Measurements from ENCODE around the gene ANP32A. TPM values are rescaled to one million over a fixed set of nuclear protein-coding genes. Genes with fewer than 3 reads are reported as not detected.

ANP32A gene
- total RNA-seq, 2 experiments from 2014 or later, result 55.1 to 57.3 TPM

GRCh38 chr15:68816158-68816557 is 4.5 kb downstream of the ANP32A start:
- TF ChIP-seq, protein P1, sequence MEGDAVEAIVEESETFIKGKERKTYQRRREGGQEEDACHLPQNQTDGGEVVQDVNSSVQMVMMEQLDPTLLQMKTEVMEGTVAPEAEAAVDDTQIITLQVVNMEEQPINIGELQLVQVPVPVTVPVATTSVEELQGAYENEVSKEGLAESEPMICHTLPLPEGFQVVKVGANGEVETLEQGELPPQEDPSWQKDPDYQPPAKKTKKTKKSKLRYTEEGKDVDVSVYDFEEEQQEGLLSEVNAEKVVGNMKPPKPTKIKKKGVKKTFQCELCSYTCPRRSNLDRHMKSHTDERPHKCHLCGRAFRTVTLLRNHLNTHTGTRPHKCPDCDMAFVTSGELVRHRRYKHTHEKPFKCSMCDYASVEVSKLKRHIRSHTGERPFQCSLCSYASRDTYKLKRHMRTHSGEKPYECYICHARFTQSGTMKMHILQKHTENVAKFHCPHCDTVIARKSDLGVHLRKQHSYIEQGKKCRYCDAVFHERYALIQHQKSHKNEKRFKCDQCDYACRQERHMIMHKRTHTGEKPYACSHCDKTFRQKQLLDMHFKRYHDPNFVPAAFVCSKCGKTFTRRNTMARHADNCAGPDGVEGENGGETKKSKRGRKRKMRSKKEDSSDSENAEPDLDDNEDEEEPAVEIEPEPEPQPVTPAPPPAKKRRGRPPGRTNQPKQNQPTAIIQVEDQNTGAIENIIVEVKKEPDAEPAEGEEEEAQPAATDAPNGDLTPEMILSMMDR (IDR thresholded peaks at IDR 0.05), result no peak
- ChIA-PET CTCF (interaction anchor here (1.6 kb wide), 1 partner anchor 13 kb away, joined by 4 read pairs; no protein-coding TSS in a partner anchor), POLR2A (interaction anchor here (1.1 to 5.6 kb wide), 4 partner anchors 8 to 142 kb away, joined by 3 to 94 read pairs (median 8); no protein-coding TSS in a partner anchor)
- Mint-ChIP-seq H3K27ac (peak overlapping the region; percentile 98), H3K4me3 (peak overlapping the region; percentile 93), H3K9me3 (no peaks in the 10 kb centered on the region), H3K4me1 (ENCODE audit: low read depth) (peaks cover 59% of the 10 kb centered on the region), H3K27me3 (no peaks in the 10 kb centered on the region), H3K36me3 (ENCODE audit: low read depth) (peaks cover 55% of the 10 kb centered on the region)
- H3K4me1 ChIP-seq (ENCODE audit: insufficient read depth, low read length), result peaks cover 48% of the 10 kb centered on the region
- no peak for DNase-seq
- no peak overlapping the region for H3K4me3 ChIP-seq (ENCODE audit: low read length)
- no peaks in the 10 kb centered on the region for H3K9me3 ChIP-seq (ENCODE audit: control insufficient read depth in 1 of 2, insufficient read depth in 1 of 2, low read length in 2 of 2)
- H3K27me3 ChIP-seq (ENCODE audit: control insufficient read depth in 1 of 2, insufficient read depth in 2 of 2, low read length in 2 of 2), result no peaks in the 10 kb centered on the region
- intact Hi-C loops (cut with DNase I, micrococcal nuclease), result loop anchor here in 1 of 2 experiments (10.0 kb wide), 3 partner anchors 349 to 639 kb away; partner anchors contain the start of genes FEM1B, GLCE and RPLP1
- no peaks in the 10 kb centered on the region for H3K36me3 ChIP-seq (ENCODE audit: insufficient read depth, low read length)
- no peak for ATAC-seq (ENCODE audit: poor library complexity)
- peak overlapping the region; percentile 77 to 89 for H3K27ac ChIP-seq (ENCODE audit: low read depth in 1 of 2, low read length in 2 of 2)

GRCh38 chr15:68815598-68815997 is 5.1 kb downstream of the ANP32A start:
- H3K4me1 Mint-ChIP-seq (ENCODE audit: low read depth), result peaks cover 64% of the 10 kb centered on the region
- no peaks in the 10 kb centered on the region for H3K9me3 Mint-ChIP-seq
- intact Hi-C loops (cut with DNase I, micrococcal nuclease), result loop anchor here in 1 of 2 experiments (2.0 to 10.0 kb wide), 4 partner anchors 17 to 639 kb away; partner anchors contain the start of genes FEM1B, GLCE and RPLP1
- peaks cover 56% of the 10 kb centered on the region for H3K36me3 Mint-ChIP-seq (ENCODE audit: low read depth)
- H3K4me3 ChIP-seq (ENCODE audit: low read length), result no peak overlapping the region
- H3K27me3 ChIP-seq (ENCODE audit: control insufficient read depth in 1 of 2, insufficient read depth in 2 of 2, low read length in 2 of 2), result no peaks in the 10 kb centered on the region
- H3K4me1 ChIP-seq (ENCODE audit: insufficient read depth, low read length), result peaks cover 52% of the 10 kb centered on the region
- H3K27me3 Mint-ChIP-seq, result no peaks in the 10 kb centered on the region
- H3K27ac ChIP-seq (ENCODE audit: low read depth in 1 of 2, low read length in 2 of 2), result no peak overlapping the region
- POLR2A ChIA-PET, result interaction anchor here (1.5 to 5.6 kb wide), 2 partner anchors 13 to 21 kb away, joined by 6 to 94 read pairs; no protein-coding TSS in a partner anchor
- TF ChIP-seq, protein P1 (IDR thresholded peaks at IDR 0.05), result no peak
- ATAC-seq (ENCODE audit: poor library complexity) (no peak), DNase-seq (peak in 2 of 14 experiments; percentile 41 to 55)
- H3K27ac Mint-ChIP-seq, result peak overlapping the region; percentile 98
- H3K9me3 ChIP-seq (ENCODE audit: control insufficient read depth in 1 of 2, insufficient read depth in 1 of 2, low read length in 2 of 2), result no peaks in the 10 kb centered on the region
- no peaks in the 10 kb centered on the region for H3K36me3 ChIP-seq (ENCODE audit: insufficient read depth, low read length)
- CTCF ChIA-PET, result interaction anchor here (1.2 kb wide), 1 partner anchor 13 kb away, joined by 4 read pairs; no protein-coding TSS in a partner anchor
- H3K4me3 Mint-ChIP-seq, result peak overlapping the region; percentile 93

DNA sequence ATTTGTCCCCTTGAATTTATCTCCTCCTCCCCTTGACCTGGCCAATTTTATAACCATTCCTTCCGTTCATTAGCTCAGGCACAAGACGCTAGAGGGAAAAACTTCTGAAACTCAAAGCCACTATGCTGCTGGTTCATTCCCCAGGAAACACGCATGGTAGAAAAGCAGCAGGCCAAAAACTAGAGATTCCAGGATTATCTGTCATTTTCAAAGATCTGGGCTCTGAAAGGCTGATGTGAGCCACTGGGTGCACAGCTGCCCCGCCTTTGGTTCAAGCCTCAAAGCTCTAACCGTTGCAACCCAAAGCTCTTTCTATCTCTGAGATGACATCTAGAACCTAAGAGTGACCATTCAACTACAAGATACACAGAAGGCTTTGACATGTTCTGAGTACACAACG is 6.1 kb downstream of the ANP32A start:
- DNase-seq (no peak), ATAC-seq (ENCODE audit: poor library complexity) (no peak)
- Histone ChIP-seq H3K4me1 (ENCODE audit: insufficient read depth, low read length) (peaks cover 62% of the 10 kb centered on the region), H3K4me3 (ENCODE audit: low read length) (no peak overlapping the region), H3K36me3 (ENCODE audit: insufficient read depth, low read length) (peaks cover 6% of the 10 kb centered on the region), H3K27me3 (ENCODE audit: control insufficient read depth in 1 of 2, insufficient read depth in 2 of 2, low read length in 2 of 2) (no peaks in the 10 kb centered on the region), H3K27ac (ENCODE audit: low read depth in 1 of 2, low read length in 2 of 2) (no peak overlapping the region), H3K9me3 (ENCODE audit: control insufficient read depth in 1 of 2, insufficient read depth in 1 of 2, low read length in 2 of 2) (no peaks in the 10 kb centered on the region)
- CTCF ChIA-PET, result interaction anchor here (1.2 to 1.4 kb wide), 3 partner anchors 14 to 61 kb away, joined by 3 to 4 read pairs (median 3); no protein-coding TSS in a partner anchor
- peaks cover 55% of the 10 kb centered on the region for H3K36me3 Mint-ChIP-seq (ENCODE audit: low read depth)
- TF ChIP-seq, protein P1 (IDR thresholded peaks at IDR 0.05), result no peak
- H3K27me3 Mint-ChIP-seq, result no peaks in the 10 kb centered on the region
- POLR2A ChIA-PET, result interaction anchor here (1.1 to 1.5 kb wide), 2 partner anchors 14 to 19 kb away, joined by 3 to 6 read pairs; no protein-coding TSS in a partner anchor
- intact Hi-C loops (cut with DNase I, micrococcal nuclease), result loop anchor here in 1 of 2 experiments (2.0 to 10.0 kb wide), 4 partner anchors 16 to 640 kb away; partner anchors contain the start of genes FEM1B, GLCE and RPLP1
- H3K9me3 Mint-ChIP-seq, result no peaks in the 10 kb centered on the region
- peaks cover 74% of the 10 kb centered on the region for H3K4me1 Mint-ChIP-seq (ENCODE audit: low read depth)
- H3K4me3 Mint-ChIP-seq, result peak overlapping the region; percentile 54
- peak overlapping the region; percentile 98 for H3K27ac Mint-ChIP-seq
